K562 (cell line): ENCODE results near the gene EEPD1. TPM values are rescaled to one million over a fixed set of nuclear protein-coding genes. Genes with fewer than 3 reads are reported as not detected.
A peak's percentile ranks its signal among the peaks of the same experiment; 100 is the strongest.

Source experiments
- BRF1 ChIP-seq: IDR thresholded peaks from 3 replicates; pipeline ENCODE4 v1.6.1; 2011; ENCODE audit warnings: borderline replicate concordance, mild to moderate bottlenecking; ENCODE audit not compliant: insufficient read length; ENCODE audit errors: extremely low read depth
- CBFA2T3 ChIP-seq: fragments of 450-650 bp; IDR thresholded peaks from 2 replicates; pipeline ENCODE4 v1.6.1; 2017
- CEBPB ChIP-seq: fragments of 450-650 bp; IDR thresholded peaks from 2 replicates; pipeline ENCODE4 v1.6.1; 2016; ENCODE audit warnings: missing genetic modification characterization, missing compliant biosample characterization
- CREB5 ChIP-seq: fragments of 250-450 bp; sonication (Bioruptor Pico); IDR thresholded peaks from 2 replicates; pipeline ENCODE4 v1.5.0; 2020; ENCODE audit warnings: mild to moderate bottlenecking
- DACH1 ChIP-seq: fragments of 450-650 bp; IDR thresholded peaks from 2 replicates; pipeline ENCODE4 v1.6.1; 2018; ENCODE audit not compliant: partially characterized antibody
- KDM2B ChIP-seq: fragments of 250-450 bp; sonication (Bioruptor Pico); IDR thresholded peaks from 2 replicates; pipeline ENCODE4 v1.8.0; 2021; ENCODE audit warnings: mild to moderate bottlenecking, moderate library complexity
- MYC ChIP-seq, 2 experiments: fragments of 250-450 bp in 1 of 2; sonication (Bioruptor Pico) in 1 of 2; IDR thresholded peaks; 2 replicates each; pipeline versions ENCODE4 v1.5.1 to v1.6.1; 2012 to 2021; ENCODE audit warnings: low read depth in 2 of 2, borderline replicate concordance in 1 of 2, improper control_type of control experiment in 1 of 2, low read length in 1 of 2, mild to moderate bottlenecking in 1 of 2, moderate library complexity in 1 of 2
- NBN ChIP-seq: fragments of 450-650 bp; IDR thresholded peaks from 2 replicates; pipeline ENCODE4 v1.6.1; 2016; ENCODE audit warnings: low read depth, mild to moderate bottlenecking
- PPARD ChIP-seq: fragments of 250-450 bp; sonication (Bioruptor Pico); IDR thresholded peaks from 2 replicates; pipeline ENCODE4 v1.8.0; 2022; ENCODE audit warnings: inconsistent platforms, mild to moderate bottlenecking, moderate library complexity
- SRSF9 ChIP-seq: fragments of 200-400 bp; formaldehyde crosslinking; IDR thresholded peaks from 2 replicates; pipeline ENCODE4 v1.6.1; 2017; ENCODE audit warnings: low read depth, low read length, borderline replicate concordance
- polyA plus RNA-seq, 8 experiments: library from polyadenylated mRNA; depleted of rRNA in 4 of 8; stranded (reverse) in 5 of 8; unstranded in 3 of 8; fragments of >200 nt; fragmentation: Nextera tagmentation in 2 of 8; fragmentation: Illumina TruSeq in 1 of 8; extraction: Ambion mirVana in 2 of 8; extraction: Trizol in 1 of 8; gene quantifications; 2 replicates each; pipeline versions ENCODE4 v1.2.1 to v1.2.3, GENCODE V29; 2011 to 2014; ENCODE audit warnings: inconsistent platforms in 1 of 8, missing spikeins in 1 of 8
- total RNA-seq, 7 experiments: library from RNA; depleted of rRNA in 6 of 7; stranded (reverse); fragments of >200 nt in 6 of 7; fragmentation: Illumina TruSeq in 2 of 7; extraction: Trizol in 2 of 7; gene quantifications; 2 replicates each; pipeline versions ENCODE4 v1.2.1 to v1.2.3, GENCODE V29; 2011 to 2021; ENCODE audit warnings: low replicate concordance in 1 of 7
- TF ChIP-seq, protein P1 (sequence below): sonication (generic); formaldehyde crosslinking; IDR thresholded peaks from 2 replicates; pipeline ENCODE4 v1.9.0; 2022; ENCODE audit warnings: mild to moderate bottlenecking, missing genetic modification reagents
- TF ChIP-seq, protein P2 (sequence below), 2 experiments: IDR thresholded peaks; 2 replicates each; pipeline ENCODE4 v1.6.1; 2011; ENCODE audit warnings: borderline replicate concordance in 1 of 2, control low read depth in 1 of 2, low read depth in 1 of 2, low read length in 1 of 2, mild to moderate bottlenecking in 1 of 2, mixed read lengths in 1 of 2, moderate library complexity in 1 of 2; ENCODE audit not compliant: insufficient read depth in 1 of 2, insufficient read length in 1 of 2, poor library complexity in 1 of 2, severe bottlenecking in 1 of 2; ENCODE audit errors: extremely low read depth in 1 of 2
- TF ChIP-seq, protein P3 (sequence below), 2 experiments: fragments of 450-650 bp; IDR thresholded peaks; 2 replicates each; pipeline ENCODE4 v1.6.1; 2016; ENCODE audit warnings: mild to moderate bottlenecking in 2 of 2, borderline replicate concordance in 1 of 2, low read depth in 1 of 2, moderate library complexity in 1 of 2

Gene EEPD1
- total and polyA plus RNA-seq, 9 of the 15 experiments (the other 6 are each of a cell fraction or from before 2014, with no cell fraction given), result 0.01 to 1.5 (median 0.74) TPM; not detected in 1

- TF ChIP-seq, protein P1, sequence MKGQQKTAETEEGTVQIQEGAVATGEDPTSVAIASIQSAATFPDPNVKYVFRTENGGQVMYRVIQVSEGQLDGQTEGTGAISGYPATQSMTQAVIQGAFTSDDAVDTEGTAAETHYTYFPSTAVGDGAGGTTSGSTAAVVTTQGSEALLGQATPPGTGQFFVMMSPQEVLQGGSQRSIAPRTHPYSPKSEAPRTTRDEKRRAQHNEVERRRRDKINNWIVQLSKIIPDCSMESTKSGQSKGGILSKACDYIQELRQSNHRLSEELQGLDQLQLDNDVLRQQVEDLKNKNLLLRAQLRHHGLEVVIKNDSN (CRISPR knock-in tag), result 0 out of 2 replicates have a peak, but pooled peaks have one; percentile 24
- TF ChIP-seq PPARD (no peak), SRSF9 (no peak), BRF1 (no peak), CBFA2T3 (no peak), NBN (no peak), CEBPB (peak; percentile 63), DACH1 (no peak), KDM2B (CRISPR knock-in tag) (no peak), MYC (IDR thresholded peaks at IDR 0.05; ENCODE audit: low read depth, low read length) (0 out of 2 replicates have a peak, but pooled peaks have one; percentile 36), MYC (CRISPR knock-in tag; IDR thresholded peaks at IDR 0.05; ENCODE audit: borderline replicate concordance, low read depth) (no peak), CREB5 (CRISPR knock-in tag) (no peak)
- TF ChIP-seq, protein P2, sequence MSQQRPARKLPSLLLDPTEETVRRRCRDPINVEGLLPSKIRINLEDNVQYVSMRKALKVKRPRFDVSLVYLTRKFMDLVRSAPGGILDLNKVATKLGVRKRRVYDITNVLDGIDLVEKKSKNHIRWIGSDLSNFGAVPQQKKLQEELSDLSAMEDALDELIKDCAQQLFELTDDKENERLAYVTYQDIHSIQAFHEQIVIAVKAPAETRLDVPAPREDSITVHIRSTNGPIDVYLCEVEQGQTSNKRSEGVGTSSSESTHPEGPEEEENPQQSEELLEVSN (IDR thresholded peaks at IDR 0.05; ENCODE audit: borderline replicate concordance in 1 of 2, extremely low read depth in 1 of 2, insufficient read depth in 1 of 2, insufficient read length in 1 of 2, low read depth in 1 of 2, low read length in 1 of 2, poor library complexity in 1 of 2, severe bottlenecking in 1 of 2), result peak in 1 of 2 experiments; percentile 32
- TF ChIP-seq, protein P3, sequence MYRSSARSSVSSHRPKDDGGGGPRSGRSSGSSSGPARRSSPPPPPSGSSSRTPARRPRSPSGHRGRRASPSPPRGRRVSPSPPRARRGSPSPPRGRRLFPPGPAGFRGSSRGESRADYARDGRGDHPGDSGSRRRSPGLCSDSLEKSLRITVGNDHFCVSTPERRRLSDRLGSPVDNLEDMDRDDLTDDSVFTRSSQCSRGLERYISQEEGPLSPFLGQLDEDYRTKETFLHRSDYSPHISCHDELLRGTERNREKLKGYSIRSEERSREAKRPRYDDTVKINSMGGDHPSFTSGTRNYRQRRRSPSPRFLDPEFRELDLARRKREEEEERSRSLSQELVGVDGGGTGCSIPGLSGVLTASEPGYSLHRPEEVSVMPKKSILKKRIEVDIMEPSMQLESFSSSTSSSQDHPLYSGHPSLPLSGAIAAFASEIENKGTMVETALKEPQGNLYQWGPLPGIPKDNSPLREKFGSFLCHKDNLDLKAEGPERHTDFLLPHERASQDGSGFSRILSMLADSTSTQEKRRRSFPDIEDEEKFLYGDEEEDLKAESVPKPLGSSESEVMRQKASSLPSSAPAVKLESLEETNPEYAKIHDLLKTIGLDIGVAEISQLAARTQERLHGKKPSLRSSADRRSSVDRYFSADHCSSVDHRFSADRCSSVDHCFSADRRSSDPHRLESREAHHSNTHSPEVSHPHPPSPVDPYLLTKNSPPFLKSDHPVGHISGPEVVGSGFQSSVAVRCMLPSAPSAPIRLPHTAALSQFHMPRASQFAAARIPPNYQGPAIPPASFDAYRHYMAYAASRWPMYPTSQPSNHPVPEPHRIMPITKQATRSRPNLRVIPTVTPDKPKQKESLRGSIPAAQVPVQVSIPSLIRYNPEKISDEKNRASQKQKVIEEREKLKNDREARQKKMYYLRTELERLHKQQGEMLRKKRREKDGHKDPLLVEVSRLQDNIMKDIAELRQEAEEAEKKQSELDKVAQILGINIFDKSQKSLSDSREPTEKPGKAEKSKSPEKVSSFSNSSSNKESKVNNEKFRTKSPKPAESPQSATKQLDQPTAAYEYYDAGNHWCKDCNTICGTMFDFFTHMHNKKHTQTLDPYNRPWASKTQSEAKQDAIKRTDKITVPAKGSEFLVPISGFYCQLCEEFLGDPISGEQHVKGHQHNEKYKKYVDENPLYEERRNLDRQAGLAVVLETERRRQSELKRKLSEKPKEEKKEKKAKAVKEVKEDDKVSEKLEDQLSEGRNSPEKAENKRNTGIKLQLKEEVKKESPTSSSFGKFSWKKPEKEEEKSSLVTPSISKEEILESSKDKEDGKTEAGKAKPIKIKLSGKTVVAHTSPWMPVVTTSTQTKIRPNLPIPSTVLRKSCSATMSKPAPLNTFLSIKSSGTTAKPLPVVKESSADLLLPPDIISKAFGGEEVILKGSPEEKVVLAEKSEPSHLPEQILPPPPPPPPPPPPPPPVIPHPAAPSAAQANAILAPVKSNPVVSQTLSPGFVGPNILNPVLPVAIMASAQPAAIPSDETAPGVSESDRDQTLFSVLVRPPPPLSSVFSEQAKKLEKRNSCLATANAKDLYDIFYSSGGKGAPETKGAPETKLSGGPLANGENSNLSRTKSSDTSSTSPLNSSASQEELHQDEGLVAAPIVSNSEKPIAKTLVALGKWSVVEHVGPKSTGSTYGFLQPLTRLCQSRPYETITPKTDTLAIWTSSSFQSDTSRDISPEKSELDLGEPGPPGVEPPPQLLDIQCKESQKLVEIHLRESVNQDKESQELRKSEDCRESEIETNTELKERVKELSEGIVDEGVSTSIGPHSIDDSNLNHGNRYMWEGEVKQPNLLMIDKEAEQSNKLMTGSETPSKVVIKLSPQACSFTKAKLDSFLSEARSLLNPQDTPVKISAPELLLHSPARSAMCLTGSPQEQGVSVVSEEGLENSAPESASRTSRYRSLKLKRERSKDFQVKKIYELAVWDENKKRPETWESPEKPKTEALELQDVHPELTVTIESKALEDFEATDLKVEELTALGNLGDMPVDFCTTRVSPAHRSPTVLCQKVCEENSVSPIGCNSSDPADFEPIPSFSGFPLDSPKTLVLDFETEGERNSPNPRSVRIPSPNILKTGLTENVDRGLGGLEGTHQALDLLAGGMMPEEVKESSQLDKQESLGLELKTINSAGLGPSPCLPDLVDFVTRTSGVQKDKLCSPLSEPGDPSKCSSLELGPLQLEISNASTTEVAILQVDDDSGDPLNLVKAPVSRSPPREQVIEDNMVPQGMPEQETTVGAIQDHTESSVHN (IDR thresholded peaks at IDR 0.05; ENCODE audit: borderline replicate concordance in 1 of 2, low read depth in 1 of 2), result no peak
Observed at GRCh38 chr7:36208997-36209813, 56.2 kb downstream of the EEPD1 start (continued).
